SK-N-SH (cell line): ENCODE measurements around the gene PLCL2.

ENCODE experiments used
- CTCF ChIP-seq: fragments of 200-600 bp; sonication (generic); IDR thresholded peaks from 2 replicates; pipeline ENCODE4 v1.6.1; 2017; ENCODE audit warnings: antibody characterized with exemption, mild to moderate bottlenecking, moderate library complexity
- EZH2phosphoT487 ChIP-seq: fragments of 200-600 bp; sonication (generic); IDR thresholded peaks from 2 replicates; pipeline ENCODE4 v1.6.1; 2017; ENCODE audit warnings: low read depth, mixed run types, mild to moderate bottlenecking, antibody characterized with exemption, moderate library complexity, borderline replicate concordance
- MAX ChIP-seq: IDR thresholded peaks from 2 replicates; pipeline ENCODE4 v1.4.0; 2012; ENCODE audit warnings: low read depth
- USF2 ChIP-seq: fragments of 150-350 bp; IDR thresholded peaks from 2 replicates; pipeline ENCODE4 v1.6.1; 2017; ENCODE audit warnings: antibody characterized with exemption, low read length, low read depth, borderline replicate concordance

DNA sequence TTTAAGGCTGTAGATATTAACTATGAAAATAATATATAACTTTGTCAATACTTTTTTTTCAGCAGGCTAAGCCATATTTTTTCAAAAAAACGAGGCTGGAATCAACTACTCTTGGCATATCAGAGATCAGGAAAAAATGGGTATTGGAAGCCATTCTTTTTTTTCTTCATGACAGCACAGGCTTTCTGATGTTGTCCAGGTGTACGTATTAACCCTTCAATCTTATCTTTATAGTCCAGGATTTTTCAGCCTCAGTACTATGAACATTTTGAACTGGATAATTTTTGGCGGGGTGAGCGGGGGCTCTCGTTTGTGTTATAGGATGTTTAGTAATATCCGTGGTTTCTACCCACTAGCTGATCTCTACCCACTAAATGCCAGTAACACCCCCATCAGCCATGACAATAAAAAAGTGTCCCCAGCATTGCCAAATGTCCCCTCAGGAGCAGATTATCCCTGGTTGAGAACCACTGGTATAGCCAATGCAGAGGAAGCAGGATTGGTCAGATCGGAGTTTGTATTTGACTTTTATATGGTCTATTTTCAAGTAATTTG is 52.0 kb downstream of the PLCL2 start:
- TF ChIP-seq EZH2phosphoT487 (no peak), MAX (no peak), CTCF (no peak), USF2 (no peak)
